OCI-LY7 (cell line): ENCODE data around the gene TUBGCP2. TPM values are rescaled to one million over a fixed set of nuclear protein-coding genes. Genes with fewer than 3 reads are reported as not detected.

Source experiments
- BruUV-seq: library from RNA; stranded (reverse); fragments of 400-500 nt; replicated peaks from 2 replicates; lab custom pipeline; 2021; lab: Mats Ljungman, UMichigan
- CTCF ChIA-PET: fragments of 300-600 bp; sonication (Branson Sonifier 250); formaldehyde crosslinking; loops from one replicate; lab custom pipeline; 2022; ENCODE audit warnings: antibody characterized with exemption; ENCODE audit not compliant: unreplicated experiment; lab: Charles Lee
- POLR2A ChIA-PET: fragments of 300-600 bp; sonication (Branson Sonifier 250); formaldehyde crosslinking; loops from one replicate; lab custom pipeline; 2022; ENCODE audit warnings: antibody characterized with exemption; lab: Charles Lee
- DNase-seq: peaks from one replicate; pipeline ENCODE4 v3.0.0-alpha.2; 2015; ENCODE audit warnings: low spot score
- H2AFZ ChIP-seq: fragments of 200-600 bp; sonication (generic), shearing (Covaris generic); 2 replicates; pipeline ENCODE4 v1.6.1; 2014; ENCODE audit warnings: mild to moderate bottlenecking, antibody characterized with exemption, low read length, moderate library complexity
- H3K27ac ChIP-seq: fragments of 200-600 bp; sonication (generic); 2 replicates; pipeline ENCODE4 v1.5.1; 2014; ENCODE audit warnings: mixed run types, low read depth, mild to moderate bottlenecking, moderate library complexity, low read length, inconsistent platforms; ENCODE audit not compliant: poor library complexity, severe bottlenecking
- H3K36me3 ChIP-seq: fragments of 200-600 bp; sonication (generic); 2 replicates; pipeline ENCODE4 v1.6.1; 2014; ENCODE audit warnings: mild to moderate bottlenecking, antibody characterized with exemption, low read length, moderate library complexity, mixed read lengths; ENCODE audit not compliant: insufficient read depth
- H3K4me1 ChIP-seq: fragments of 200-600 bp; sonication (generic); 2 replicates; pipeline ENCODE4 v1.5.1; 2014; ENCODE audit warnings: mild to moderate bottlenecking, low read length; ENCODE audit not compliant: insufficient read depth, poor library complexity, severe bottlenecking
- H3K4me2 ChIP-seq: fragments of 200-600 bp; sonication (generic); 2 replicates; pipeline ENCODE4 v1.6.1; 2014; ENCODE audit warnings: mild to moderate bottlenecking, low read length
- H3K4me3 ChIP-seq: fragments of 200-600 bp; sonication (generic); 2 replicates; pipeline ENCODE4 v1.5.1; 2014; ENCODE audit warnings: mild to moderate bottlenecking, low read depth, low read length; ENCODE audit not compliant: poor library complexity, severe bottlenecking
- H3K79me2 ChIP-seq: fragments of 200-600 bp; sonication (generic); 2 replicates; pipeline ENCODE4 v1.6.1; 2016; ENCODE audit warnings: low read depth, mild to moderate bottlenecking, low read length, moderate library complexity, mixed read lengths; ENCODE audit not compliant: insufficient read depth
- H3K9me2 ChIP-seq: fragments of 200-600 bp; sonication (generic); 2 replicates; pipeline ENCODE4 v1.6.1; 2016; ENCODE audit warnings: mild to moderate bottlenecking, low read length, mixed read lengths; ENCODE audit not compliant: insufficient read depth
- H3K9me3 ChIP-seq: fragments of 200-600 bp; sonication (generic); 2 replicates; pipeline ENCODE4 v1.6.1; 2014; ENCODE audit warnings: mild to moderate bottlenecking, mixed run types, low read length, mixed read lengths
- H4K20me1 ChIP-seq: fragments of 200-600 bp; sonication (generic); 2 replicates; pipeline ENCODE4 v1.6.1; 2014; ENCODE audit warnings: mild to moderate bottlenecking, antibody characterized with exemption, low read length, moderate library complexity, mixed read lengths; ENCODE audit not compliant: insufficient read depth
- EZH2phosphoT487 ChIP-seq: fragments of 200-600 bp; sonication (generic); IDR thresholded peaks from 2 replicates; pipeline ENCODE4 v1.6.1; 2018; ENCODE audit warnings: low read depth, borderline replicate concordance, mild to moderate bottlenecking, mixed run types, antibody characterized with exemption, low read length, moderate library complexity, mixed read lengths
- intact Hi-C: fragments of 100-400 bp; cut with micrococcal nuclease; formaldehyde crosslinking; loops from one replicate; pipeline ENCODE4 v1.10.0; 2022; ENCODE audit not compliant: unreplicated experiment
- total RNA-seq, 2 experiments: library from RNA; depleted of rRNA in 1 of 2; stranded (reverse); fragments of >200 nt in 1 of 2; shearing (Covaris generic) in 1 of 2; gene quantifications; 2 replicates each; pipeline ENCODE4 v1.2.3, GENCODE V29; 2014 to 2022
- TF ChIP-seq, protein P1 (sequence below): fragments of 200-600 bp; sonication (generic); conservative IDR thresholded peaks from 2 replicates; pipeline ENCODE4 v1.5.1; 2014; ENCODE audit warnings: mild to moderate bottlenecking, antibody characterized with exemption, low read length, moderate library complexity, mixed read lengths

The TUBGCP2 gene
- total RNA-seq, 2 experiments from 2014 or later, result 40.5 to 56.1 TPM

DNA sequence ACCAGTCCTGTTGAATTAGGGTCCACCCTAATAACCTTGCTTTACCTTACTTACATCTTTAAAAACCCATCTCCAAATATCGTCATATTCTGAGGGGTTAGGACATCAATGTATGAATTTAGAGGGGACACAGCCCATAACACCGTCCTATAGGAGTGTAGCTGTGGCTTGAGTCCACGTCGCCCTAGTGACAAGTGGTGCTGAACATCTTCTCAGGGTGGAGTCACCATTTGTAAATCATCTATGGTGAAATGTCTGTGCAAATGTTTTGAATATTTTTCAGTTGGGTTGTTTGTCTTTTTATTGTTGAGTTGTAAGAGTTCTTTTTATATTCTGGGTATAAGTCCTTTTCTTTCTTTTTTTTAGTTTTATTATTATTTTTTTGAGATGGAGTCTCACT lies 33.3 kb upstream of the TUBGCP2 start:
- ChIA-PET POLR2A (no interaction called here), CTCF (no interaction called here)
- H2AFZ ChIP-seq, result no peak overlapping the region
- H3K9me2 ChIP-seq, result no peaks in the 10 kb centered on the region
- no peaks in the 10 kb centered on the region for H3K79me2 ChIP-seq
- no peak for TF ChIP-seq EZH2phosphoT487
- TF ChIP-seq, protein P1, sequence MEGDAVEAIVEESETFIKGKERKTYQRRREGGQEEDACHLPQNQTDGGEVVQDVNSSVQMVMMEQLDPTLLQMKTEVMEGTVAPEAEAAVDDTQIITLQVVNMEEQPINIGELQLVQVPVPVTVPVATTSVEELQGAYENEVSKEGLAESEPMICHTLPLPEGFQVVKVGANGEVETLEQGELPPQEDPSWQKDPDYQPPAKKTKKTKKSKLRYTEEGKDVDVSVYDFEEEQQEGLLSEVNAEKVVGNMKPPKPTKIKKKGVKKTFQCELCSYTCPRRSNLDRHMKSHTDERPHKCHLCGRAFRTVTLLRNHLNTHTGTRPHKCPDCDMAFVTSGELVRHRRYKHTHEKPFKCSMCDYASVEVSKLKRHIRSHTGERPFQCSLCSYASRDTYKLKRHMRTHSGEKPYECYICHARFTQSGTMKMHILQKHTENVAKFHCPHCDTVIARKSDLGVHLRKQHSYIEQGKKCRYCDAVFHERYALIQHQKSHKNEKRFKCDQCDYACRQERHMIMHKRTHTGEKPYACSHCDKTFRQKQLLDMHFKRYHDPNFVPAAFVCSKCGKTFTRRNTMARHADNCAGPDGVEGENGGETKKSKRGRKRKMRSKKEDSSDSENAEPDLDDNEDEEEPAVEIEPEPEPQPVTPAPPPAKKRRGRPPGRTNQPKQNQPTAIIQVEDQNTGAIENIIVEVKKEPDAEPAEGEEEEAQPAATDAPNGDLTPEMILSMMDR, result no peak
- no peaks in the 10 kb centered on the region for H3K36me3 ChIP-seq
- H3K27ac ChIP-seq, result no peak overlapping the region
- no TSS peak for BruUV-seq
- no peaks in the 10 kb centered on the region for H4K20me1 ChIP-seq
- H3K4me3 ChIP-seq, result no peak overlapping the region
- H3K4me2 ChIP-seq, result no peak overlapping the region
- no peaks in the 10 kb centered on the region; the same call in 1 of the 2 replicates for H3K9me3 ChIP-seq
- intact Hi-C loops, result no loop called here
- H3K4me1 ChIP-seq, result no peaks in the 10 kb centered on the region
- no peak for DNase-seq

DNA sequence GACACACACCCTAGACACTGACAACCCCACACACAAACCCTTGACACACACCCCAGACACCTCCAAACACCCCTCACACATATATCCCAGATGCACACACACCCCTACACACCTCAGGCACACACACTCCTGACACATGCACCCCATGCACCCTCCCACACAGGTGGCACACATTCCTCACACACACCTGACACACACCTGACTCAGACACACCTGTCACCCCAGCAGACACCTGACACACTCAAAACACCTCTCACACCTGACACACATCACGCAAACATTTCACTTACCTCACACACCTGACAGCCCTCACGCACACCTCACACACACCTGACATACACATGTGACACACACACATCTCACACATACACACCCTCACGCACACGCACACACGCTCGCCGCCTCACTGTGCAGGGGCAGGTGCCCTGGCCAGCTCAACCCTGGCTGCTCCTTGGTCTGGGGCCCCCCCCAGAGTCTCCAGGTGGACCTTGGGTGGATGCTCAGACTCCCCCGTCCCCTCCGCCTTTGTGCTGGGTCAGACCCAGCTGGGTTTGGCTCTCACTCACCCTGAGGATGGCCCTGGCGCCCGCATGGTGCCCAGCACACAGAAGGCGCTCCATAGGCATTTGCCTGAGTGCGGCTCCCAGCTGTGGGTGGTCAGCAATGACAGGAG lies 31.2 kb upstream of the TUBGCP2 start:
- Histone ChIP-seq H3K9me2 (no peaks in the 10 kb centered on the region), H3K36me3 (no peaks in the 10 kb centered on the region), H3K4me2 (no peak overlapping the region), H4K20me1 (no peaks in the 10 kb centered on the region), H3K27ac (no peak overlapping the region), H2AFZ (no peak overlapping the region), H3K4me1 (no peaks in the 10 kb centered on the region), H3K9me3 (no peaks in the 10 kb centered on the region; the same call in 1 of the 2 replicates), H3K4me3 (no peak overlapping the region), H3K79me2 (no peaks in the 10 kb centered on the region)
- BruUV-seq, result no TSS peak
- intact Hi-C loops, result no loop called here
- CTCF ChIA-PET, result no interaction called here
- DNase-seq, result no peak
- TF ChIP-seq, protein P1, result no peak
- TF ChIP-seq EZH2phosphoT487, result no peak
- POLR2A ChIA-PET, result no interaction called here
